Measurements from ENCODE around the gene S100A8. TPM values are rescaled to one million over a fixed set of nuclear protein-coding genes. Genes with fewer than 3 reads are reported as not detected.

S100A8 gene
- total RNA-seq, 1 donor from 2014 or later = not detected

- H3K4me3 ChIP-seq (ENCODE audit: low read depth, low read length) = no peak overlapping the region
- DNase-seq (ENCODE audit: low read depth) = no peak
- no peak for TF ChIP-seq CTCF (conservative IDR thresholded peaks at IDR 0.05; ENCODE audit: low read depth, low read length)
Measured at GRCh38 chr1:153380711-153381110, 10.2 kb downstream of the S100A8 start.

GRCh38 chr1:153379591-153379990 lies 11.3 kb downstream of the S100A8 start:
- TF ChIP-seq CTCF (conservative IDR thresholded peaks at IDR 0.05; ENCODE audit: low read depth, low read length) = no peak
- no peak for DNase-seq (ENCODE audit: low read depth)
- H3K4me3 ChIP-seq (ENCODE audit: low read depth, low read length) = no peak overlapping the region

DNA sequence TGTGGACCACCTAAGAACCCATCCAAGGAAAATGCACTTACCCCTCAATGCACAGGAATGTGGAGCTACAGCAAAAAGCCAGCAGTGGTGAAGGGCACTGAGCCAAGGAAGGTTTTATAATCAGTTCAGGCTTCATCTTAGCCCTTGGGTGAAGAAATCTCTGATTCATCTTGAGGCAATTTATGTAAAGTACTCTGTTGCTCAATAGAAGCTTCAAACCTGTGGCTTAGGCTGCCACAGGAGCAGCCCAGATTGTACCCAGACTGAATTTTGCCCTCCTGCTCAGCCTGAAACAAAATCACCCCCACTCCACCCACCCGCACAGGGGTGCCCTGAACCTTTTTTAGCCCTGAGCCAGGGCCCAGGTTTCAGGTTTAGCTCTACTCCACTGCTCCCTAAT lies 15.4 kb downstream of the S100A8 start, which contains the start of gene S100A12:
S100A12 (minus strand) TSS at position 111 of the 400 bp plus-strand sequence. CDS start 1,029 bp downstream, outside the sequence.
- no peak within 1 kb of the TSS for H3K4me3 ChIP-seq (ENCODE audit: low read depth, low read length)
- TF ChIP-seq CTCF (conservative IDR thresholded peaks at IDR 0.05; ENCODE audit: low read depth, low read length) = no peak
- peak; percentile 95 for DNase-seq (ENCODE audit: low read depth)

- TF ChIP-seq CTCF (conservative IDR thresholded peaks at IDR 0.05; ENCODE audit: low read depth, low read length) = no peak
- no peak overlapping the region for H3K4me3 ChIP-seq (ENCODE audit: low read depth, low read length)
- DNase-seq (ENCODE audit: low read depth) = no peak
Measured at GRCh38 chr1:153374071-153374470, 16.8 kb downstream of the S100A8 start.

GRCh38 chr1:153372571-153372970 lies 18.3 kb downstream of the S100A8 start:
- no peak overlapping the region for H3K4me3 ChIP-seq (ENCODE audit: low read depth, low read length)
- no peak for TF ChIP-seq CTCF (conservative IDR thresholded peaks at IDR 0.05; ENCODE audit: low read depth, low read length)
- no peak for DNase-seq (ENCODE audit: low read depth)

DNA sequence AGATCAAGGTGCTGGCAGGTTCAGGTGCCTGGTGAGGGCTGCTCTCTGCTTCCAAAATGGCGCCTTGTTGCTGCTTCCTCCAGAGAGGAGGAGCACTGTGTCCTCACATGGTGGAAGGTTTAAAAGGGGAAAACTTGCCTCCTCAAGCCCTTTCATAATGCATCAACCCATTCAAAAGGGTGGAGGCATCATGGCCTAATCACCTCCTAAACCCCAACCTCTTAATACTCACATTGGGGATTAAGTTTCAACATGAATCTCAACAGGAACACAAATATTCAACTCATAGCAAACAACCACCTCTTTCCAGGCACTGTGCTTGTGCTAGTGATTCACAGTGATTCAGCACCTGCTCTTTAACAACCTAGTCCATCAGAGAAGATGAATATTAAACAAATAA lies 19.6 kb downstream of the S100A8 start:
- TF ChIP-seq CTCF (conservative IDR thresholded peaks at IDR 0.05; ENCODE audit: low read depth, low read length) = no peak
- H3K4me3 ChIP-seq (ENCODE audit: low read depth, low read length) = no peak overlapping the region
- no peak for DNase-seq (ENCODE audit: low read depth)

DNA sequence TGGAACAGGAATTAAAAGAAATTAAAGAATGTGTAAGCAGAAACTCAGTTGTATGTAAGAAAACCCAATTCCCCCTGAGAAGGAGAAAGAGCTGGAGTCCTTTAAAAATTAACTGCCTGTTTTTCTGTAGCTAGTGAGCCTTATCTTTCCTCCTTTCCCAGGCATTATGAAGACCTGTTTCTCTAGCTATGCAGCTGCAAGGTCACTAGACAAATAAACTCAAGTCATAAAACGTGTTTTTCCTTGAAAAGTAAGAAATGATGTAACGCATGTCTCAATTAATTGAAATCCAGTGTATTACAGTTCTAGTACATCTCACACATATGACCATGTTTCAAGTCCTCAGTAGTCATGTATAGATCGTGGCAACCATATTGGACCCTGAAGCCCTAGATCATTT lies 20.7 kb downstream of the S100A8 start:
- no peak overlapping the region for H3K4me3 ChIP-seq (ENCODE audit: low read depth, low read length)
- no peak for DNase-seq (ENCODE audit: low read depth)
- no peak for TF ChIP-seq CTCF (conservative IDR thresholded peaks at IDR 0.05; ENCODE audit: low read depth, low read length)
